ENCODE measurements around the gene P2RY8.

DNA sequence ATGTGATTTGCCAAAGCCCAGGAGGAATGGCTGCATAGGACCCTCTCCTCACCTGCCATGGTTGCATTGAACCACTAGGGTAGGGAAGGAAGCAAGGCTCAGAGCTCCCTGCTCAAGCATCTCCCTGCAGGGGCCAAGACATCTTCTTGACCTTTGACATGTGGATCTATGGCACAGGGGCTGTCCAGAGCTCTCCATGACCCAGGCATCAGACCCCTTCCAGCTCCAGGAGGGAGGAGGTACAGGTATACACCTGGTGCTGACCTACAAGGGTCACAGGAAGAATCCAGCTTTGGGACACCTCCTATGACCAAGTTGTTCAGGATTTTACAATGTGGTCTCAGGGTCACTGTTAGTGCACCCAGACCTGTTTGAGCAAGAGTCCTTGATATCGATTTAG, 61.1 kb downstream of the P2RY8 start:
- TF ChIP-seq, protein P1, sequence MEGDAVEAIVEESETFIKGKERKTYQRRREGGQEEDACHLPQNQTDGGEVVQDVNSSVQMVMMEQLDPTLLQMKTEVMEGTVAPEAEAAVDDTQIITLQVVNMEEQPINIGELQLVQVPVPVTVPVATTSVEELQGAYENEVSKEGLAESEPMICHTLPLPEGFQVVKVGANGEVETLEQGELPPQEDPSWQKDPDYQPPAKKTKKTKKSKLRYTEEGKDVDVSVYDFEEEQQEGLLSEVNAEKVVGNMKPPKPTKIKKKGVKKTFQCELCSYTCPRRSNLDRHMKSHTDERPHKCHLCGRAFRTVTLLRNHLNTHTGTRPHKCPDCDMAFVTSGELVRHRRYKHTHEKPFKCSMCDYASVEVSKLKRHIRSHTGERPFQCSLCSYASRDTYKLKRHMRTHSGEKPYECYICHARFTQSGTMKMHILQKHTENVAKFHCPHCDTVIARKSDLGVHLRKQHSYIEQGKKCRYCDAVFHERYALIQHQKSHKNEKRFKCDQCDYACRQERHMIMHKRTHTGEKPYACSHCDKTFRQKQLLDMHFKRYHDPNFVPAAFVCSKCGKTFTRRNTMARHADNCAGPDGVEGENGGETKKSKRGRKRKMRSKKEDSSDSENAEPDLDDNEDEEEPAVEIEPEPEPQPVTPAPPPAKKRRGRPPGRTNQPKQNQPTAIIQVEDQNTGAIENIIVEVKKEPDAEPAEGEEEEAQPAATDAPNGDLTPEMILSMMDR (IDR thresholded peaks at IDR 0.05; ENCODE audit: insufficient read depth, low read length), result no peak
- no peak for TF ChIP-seq POLR2AphosphoS5 (IDR thresholded peaks at IDR 0.05; ENCODE audit: low read depth)
- TF ChIP-seq, protein P2, sequence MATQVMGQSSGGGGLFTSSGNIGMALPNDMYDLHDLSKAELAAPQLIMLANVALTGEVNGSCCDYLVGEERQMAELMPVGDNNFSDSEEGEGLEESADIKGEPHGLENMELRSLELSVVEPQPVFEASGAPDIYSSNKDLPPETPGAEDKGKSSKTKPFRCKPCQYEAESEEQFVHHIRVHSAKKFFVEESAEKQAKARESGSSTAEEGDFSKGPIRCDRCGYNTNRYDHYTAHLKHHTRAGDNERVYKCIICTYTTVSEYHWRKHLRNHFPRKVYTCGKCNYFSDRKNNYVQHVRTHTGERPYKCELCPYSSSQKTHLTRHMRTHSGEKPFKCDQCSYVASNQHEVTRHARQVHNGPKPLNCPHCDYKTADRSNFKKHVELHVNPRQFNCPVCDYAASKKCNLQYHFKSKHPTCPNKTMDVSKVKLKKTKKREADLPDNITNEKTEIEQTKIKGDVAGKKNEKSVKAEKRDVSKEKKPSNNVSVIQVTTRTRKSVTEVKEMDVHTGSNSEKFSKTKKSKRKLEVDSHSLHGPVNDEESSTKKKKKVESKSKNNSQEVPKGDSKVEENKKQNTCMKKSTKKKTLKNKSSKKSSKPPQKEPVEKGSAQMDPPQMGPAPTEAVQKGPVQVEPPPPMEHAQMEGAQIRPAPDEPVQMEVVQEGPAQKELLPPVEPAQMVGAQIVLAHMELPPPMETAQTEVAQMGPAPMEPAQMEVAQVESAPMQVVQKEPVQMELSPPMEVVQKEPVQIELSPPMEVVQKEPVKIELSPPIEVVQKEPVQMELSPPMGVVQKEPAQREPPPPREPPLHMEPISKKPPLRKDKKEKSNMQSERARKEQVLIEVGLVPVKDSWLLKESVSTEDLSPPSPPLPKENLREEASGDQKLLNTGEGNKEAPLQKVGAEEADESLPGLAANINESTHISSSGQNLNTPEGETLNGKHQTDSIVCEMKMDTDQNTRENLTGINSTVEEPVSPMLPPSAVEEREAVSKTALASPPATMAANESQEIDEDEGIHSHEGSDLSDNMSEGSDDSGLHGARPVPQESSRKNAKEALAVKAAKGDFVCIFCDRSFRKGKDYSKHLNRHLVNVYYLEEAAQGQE (IDR thresholded peaks at IDR 0.05; ENCODE audit: insufficient replicate concordance, low read depth), result no peak
- no peak for TF ChIP-seq SPI1 (IDR thresholded peaks at IDR 0.05; ENCODE audit: borderline replicate concordance, low read depth)
